Fibroblast of lung (primary cell): Measurements from ENCODE around the gene PRKACB.

Experiments
- EZH2 ChIP-seq: IDR thresholded peaks from 2 replicates; pipeline ENCODE4 v1.5.1; 2012; ENCODE audit warnings: low read length, control low read depth, mild to moderate bottlenecking; ENCODE audit errors: missing control alignments
- TF ChIP-seq, protein P1 (sequence below), 2 donors: IDR thresholded peaks in 1 of 2; conservative IDR thresholded peaks in 1 of 2; 1 replicate in 1 of 2; 2 replicates in 1 of 2; pipeline ENCODE4 v1.5.1; 2011 to 2012; ENCODE audit warnings: low read length in 2 of 2, control low read depth in 1 of 2, inconsistent platforms in 1 of 2, low read depth in 1 of 2, mild to moderate bottlenecking in 1 of 2

DNA sequence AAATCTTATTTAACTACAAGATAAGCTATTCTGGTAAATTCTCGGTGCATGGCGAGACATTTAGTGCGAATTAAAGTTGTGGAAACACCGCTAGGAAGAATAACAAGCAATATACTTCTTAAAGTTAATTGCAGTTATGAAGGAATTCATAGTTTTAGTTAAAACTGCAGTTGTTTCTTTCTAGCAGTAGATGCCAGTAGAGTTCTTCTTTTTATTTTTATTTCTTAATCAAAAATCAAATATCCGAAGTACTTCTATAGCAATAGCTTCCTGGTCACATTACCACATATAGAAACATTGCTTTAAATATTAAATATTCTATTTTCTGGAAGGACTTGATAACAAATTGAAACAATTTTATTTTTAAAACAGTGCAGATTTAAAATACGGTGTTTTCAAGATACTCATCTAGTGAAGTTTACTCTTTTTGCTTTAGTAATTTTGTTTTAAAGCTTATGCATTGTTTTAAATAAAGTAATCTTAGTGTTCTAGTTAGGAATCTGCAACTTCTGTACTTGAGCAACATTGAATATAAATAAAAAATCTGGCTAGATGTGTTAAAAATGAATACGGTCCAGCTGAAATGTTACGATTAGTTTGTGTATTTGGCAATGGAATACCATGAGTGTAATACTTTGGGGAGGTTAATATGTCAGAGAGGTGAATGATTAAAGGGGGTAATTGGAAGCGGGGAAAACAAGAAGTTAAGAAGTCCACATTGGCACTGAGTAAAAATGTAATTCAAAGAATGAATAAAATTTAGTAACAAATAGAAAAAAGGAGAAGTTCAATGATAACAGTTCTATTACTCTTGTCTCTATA lies 2.7 kb upstream of the PRKACB start:
- TF ChIP-seq, protein P1, sequence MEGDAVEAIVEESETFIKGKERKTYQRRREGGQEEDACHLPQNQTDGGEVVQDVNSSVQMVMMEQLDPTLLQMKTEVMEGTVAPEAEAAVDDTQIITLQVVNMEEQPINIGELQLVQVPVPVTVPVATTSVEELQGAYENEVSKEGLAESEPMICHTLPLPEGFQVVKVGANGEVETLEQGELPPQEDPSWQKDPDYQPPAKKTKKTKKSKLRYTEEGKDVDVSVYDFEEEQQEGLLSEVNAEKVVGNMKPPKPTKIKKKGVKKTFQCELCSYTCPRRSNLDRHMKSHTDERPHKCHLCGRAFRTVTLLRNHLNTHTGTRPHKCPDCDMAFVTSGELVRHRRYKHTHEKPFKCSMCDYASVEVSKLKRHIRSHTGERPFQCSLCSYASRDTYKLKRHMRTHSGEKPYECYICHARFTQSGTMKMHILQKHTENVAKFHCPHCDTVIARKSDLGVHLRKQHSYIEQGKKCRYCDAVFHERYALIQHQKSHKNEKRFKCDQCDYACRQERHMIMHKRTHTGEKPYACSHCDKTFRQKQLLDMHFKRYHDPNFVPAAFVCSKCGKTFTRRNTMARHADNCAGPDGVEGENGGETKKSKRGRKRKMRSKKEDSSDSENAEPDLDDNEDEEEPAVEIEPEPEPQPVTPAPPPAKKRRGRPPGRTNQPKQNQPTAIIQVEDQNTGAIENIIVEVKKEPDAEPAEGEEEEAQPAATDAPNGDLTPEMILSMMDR (conservative IDR thresholded peaks at IDR 0.05 in 1 of 2, IDR thresholded peaks at IDR 0.05 in 1 of 2; ENCODE audit: low read depth in 1 of 2, low read length in 2 of 2) = peak in 1 of 2 donors; percentile 58
- no peak for TF ChIP-seq EZH2
